Aorta (tissue), 5 donors: ENCODE measurements around the gene BRAT1. TPM values are rescaled to one million over a fixed set of nuclear protein-coding genes. Genes with fewer than 3 reads are reported as not detected.

Source experiments
- ATAC-seq: fragments of 200-7000 bp; cut with Tn5 transposase; one replicate; pipeline ENCODE4 v1.9.1; 2022; ENCODE audit warnings: moderate library complexity; ENCODE audit not compliant: low FRiP score
- DNase-seq, 2 donors: peaks; one replicate each; pipeline ENCODE4 v3.0.0-alpha.2; 2020
- H3K27ac ChIP-seq, 2 donors: one replicate each; pipeline ENCODE4 v1.5.1; 2013; ENCODE audit warnings: low read length in 2 of 2, mild to moderate bottlenecking in 2 of 2, moderate library complexity in 2 of 2, control low read depth in 1 of 2, inconsistent platforms in 1 of 2, low read depth in 1 of 2
- H3K27me3 ChIP-seq, 2 donors: one replicate each; pipeline ENCODE4 v1.6.1; 2013; ENCODE audit warnings: control low read depth in 1 of 2, low read length in 1 of 2, mild to moderate bottlenecking in 1 of 2, moderate library complexity in 1 of 2; ENCODE audit not compliant: insufficient read depth in 2 of 2, control insufficient read depth in 1 of 2
- H3K36me3 ChIP-seq, 2 donors: one replicate each; pipeline ENCODE4 v1.6.1; 2013; ENCODE audit warnings: control low read depth in 1 of 2, low read length in 1 of 2, mild to moderate bottlenecking in 1 of 2; ENCODE audit not compliant: insufficient read depth in 2 of 2, control insufficient read depth in 1 of 2
- H3K4me1 ChIP-seq, 2 donors: one replicate each; pipeline ENCODE4 v1.6.1; 2013; ENCODE audit warnings: low read length in 2 of 2, control low read depth in 1 of 2, mild to moderate bottlenecking in 1 of 2, moderate library complexity in 1 of 2; ENCODE audit not compliant: insufficient read depth in 2 of 2, control insufficient read depth in 1 of 2
- H3K4me3 ChIP-seq, 2 donors: one replicate each; pipeline ENCODE4 v1.5.1; 2013; ENCODE audit warnings: low read length in 2 of 2, control low read depth in 1 of 2, mild to moderate bottlenecking in 1 of 2
- H3K9me3 ChIP-seq: one replicate; pipeline ENCODE4 v1.6.1; 2013; ENCODE audit warnings: mild to moderate bottlenecking, low read length; ENCODE audit not compliant: control insufficient read depth
- WGBS, 2 donors: extraction: QIAGEN DNeasy Blood & Tissue Kit; methylation state at CpG; one replicate each; pipeline ENCODE4 v1.1.7; 2013; 5-methylcytosine and 5-hydroxymethylcytosine counted together
- intact Hi-C, 2 donors: fragments of 100-400 bp; cut with DNase I; formaldehyde crosslinking; loops; one replicate each; pipeline versions ENCODE4 v1.14.2 to v1.15.0; 2022
- polyA plus RNA-seq, 2 donors: library from polyadenylated mRNA; stranded (reverse); fragments of 200-250 nt; gene quantifications; one replicate each; pipeline ENCODE4 v1.2.3, GENCODE V29; 2013
- total RNA-seq, 2 donors: library from RNA; stranded (reverse); fragmentation: NEBNext Ultra II Directional; extraction: Animal tissue kit (Norgen Biotek cat#: 25700); gene quantifications; one replicate each; pipeline ENCODE4 v1.2.1, GENCODE V29; 2021
- donor health status: healthy with polysubstance abuse.
- donor health status: Bipolar disorder and iron deficiency.
- donor health status: DM: no; HTN: no; CAD: no.
- donor health status: DM: no; HTN: no; CAD: no.
- donor health status: DM: yes; HTN: yes; CAD: no.

Gene BRAT1
- total and polyA plus RNA-seq, 4 donors = 11.8 to 63.9 (median 19.6) TPM

DNA sequence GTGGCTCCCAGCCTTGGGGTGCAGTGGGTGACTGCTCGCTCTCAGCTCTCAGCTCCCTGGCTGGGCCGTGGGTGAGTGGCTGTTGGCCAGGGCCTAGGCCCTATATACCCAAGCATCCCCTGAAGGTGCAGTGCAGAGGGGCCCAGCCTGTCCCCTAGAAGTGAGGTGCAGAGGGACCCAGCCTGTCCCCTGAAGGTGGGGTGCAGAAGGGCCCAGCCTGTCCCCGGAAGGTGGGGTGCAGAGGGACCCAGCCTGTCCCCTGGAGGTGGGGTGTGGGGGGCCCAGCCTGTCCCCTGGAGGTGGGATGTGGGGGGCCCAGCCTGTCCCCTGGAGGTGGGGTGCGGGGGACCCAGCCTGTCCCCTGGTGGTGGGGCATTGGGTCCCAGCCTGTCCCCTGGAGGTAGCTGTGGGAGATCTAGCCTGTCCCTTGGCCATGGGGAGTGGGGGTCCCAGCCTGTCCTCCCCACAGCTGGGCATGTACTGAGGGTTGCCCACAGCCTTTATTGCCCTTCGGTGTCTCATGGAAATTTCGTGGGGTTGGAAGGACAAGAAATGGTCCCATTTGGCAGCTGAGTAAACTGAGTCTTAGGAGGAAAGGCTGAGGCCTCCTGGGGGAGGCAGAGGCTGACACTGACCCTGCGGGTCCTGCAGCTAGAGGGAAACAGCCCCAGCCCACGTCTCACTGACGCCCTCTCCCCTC is 53.2 kb downstream of the BRAT1 start:
- WGBS, 2 donors = 85 to 86% methylated on average over 9 of the region's 9 CpGs
- H3K9me3 ChIP-seq = no peaks in the 10 kb centered on the region
- H3K4me1 ChIP-seq = no peaks in the 10 kb centered on the region
- no peaks in the 10 kb centered on the region for H3K27me3 ChIP-seq
- intact Hi-C loops = no loop called here
- H3K27ac ChIP-seq = no peak overlapping the region
- ATAC-seq = no peak
- no peaks in the 10 kb centered on the region for H3K36me3 ChIP-seq
- DNase-seq = no peak
- H3K4me3 ChIP-seq = no peak overlapping the region

- Histone ChIP-seq H3K27me3 (no peaks in the 10 kb centered on the region), H3K9me3 (no peaks in the 10 kb centered on the region), H3K4me3 (no peak overlapping the region), H3K36me3 (no peaks in the 10 kb centered on the region), H3K4me1 (no peaks in the 10 kb centered on the region), H3K27ac (no peak overlapping the region)
- no peak for ATAC-seq
- DNase-seq = no peak
- 90 to 94% methylated on average over 12 of the region's 12 CpGs for WGBS, 2 donors
- intact Hi-C loops = no loop called here
Measured at GRCh38 chr7:2500701-2501100, 54.6 kb downstream of the BRAT1 start.

DNA sequence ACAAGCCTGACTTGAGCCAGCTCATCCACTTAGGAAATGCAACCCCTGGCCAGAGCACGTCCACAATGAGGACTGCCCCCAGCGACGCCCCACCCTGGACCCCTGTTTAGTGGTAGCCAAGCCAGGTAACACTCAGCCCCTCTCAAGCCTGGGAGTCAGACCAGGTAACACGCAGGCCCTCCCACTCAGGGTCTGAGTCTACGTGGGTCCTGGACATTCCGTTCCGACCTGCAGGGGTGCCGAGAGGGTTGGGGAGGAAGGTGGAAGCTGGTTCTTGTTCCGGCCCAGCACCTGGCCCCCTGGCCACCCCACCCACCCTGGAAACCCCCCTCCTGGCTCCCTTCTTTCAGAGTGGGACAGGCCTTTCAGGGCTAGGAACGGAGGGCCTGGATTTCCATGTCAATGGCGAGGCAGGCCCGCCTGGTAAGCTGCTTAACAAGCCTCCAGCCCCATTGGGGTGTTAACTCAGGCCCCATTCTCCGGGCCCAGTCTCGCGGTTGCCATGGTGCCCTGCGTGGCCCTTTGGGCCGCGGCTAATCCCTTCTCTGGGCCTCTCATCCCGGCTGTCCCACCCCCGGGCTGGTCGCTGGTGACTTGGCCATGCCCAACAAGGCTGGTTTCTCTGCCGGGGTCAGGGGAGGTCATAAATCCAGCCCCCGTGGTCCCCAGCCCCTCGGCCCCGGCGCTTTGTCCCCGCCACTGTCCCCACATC is 55.4 kb downstream of the BRAT1 start:
- Histone ChIP-seq H3K4me1 (no peaks in the 10 kb centered on the region), H3K9me3 (no peaks in the 10 kb centered on the region), H3K27ac (no peak overlapping the region), H3K27me3 (no peaks in the 10 kb centered on the region), H3K36me3 (no peaks in the 10 kb centered on the region), H3K4me3 (no peak overlapping the region)
- WGBS, 2 donors = 90 to 92% methylated on average over 24 to 27 of the region's 27 CpGs
- intact Hi-C loops = no loop called here
- DNase-seq = no peak
- no peak for ATAC-seq

DNA sequence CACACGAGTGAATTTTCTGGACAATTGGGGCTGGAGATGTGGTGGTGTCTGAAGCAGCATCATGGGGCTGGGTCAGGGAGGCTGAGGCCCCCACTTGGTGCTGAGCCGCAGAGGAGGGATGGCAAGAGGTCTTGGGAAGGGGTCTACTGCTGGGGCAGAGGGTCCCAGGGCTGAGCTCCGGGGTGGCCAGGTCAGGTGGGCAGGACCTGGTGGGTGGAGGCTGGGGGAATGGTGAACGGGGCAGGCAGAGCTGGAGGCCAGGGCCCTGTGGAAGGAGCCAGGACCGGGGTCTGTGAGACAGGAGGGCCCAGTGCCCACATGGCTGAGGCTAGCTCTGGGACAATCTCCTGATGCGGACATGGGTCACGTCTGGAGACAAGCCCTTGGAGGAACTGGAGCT is 56.1 kb downstream of the BRAT1 start:
- ATAC-seq = no peak
- no peaks in the 10 kb centered on the region for H3K27me3 ChIP-seq
- no peaks in the 10 kb centered on the region for H3K4me1 ChIP-seq
- no peaks in the 10 kb centered on the region for H3K9me3 ChIP-seq
- H3K27ac ChIP-seq = no peak overlapping the region
- intact Hi-C loops = no loop called here
- DNase-seq = no peak
- H3K4me3 ChIP-seq = no peak overlapping the region
- WGBS, 2 donors = 84 to 89% methylated on average over 7 of the region's 7 CpGs
- no peaks in the 10 kb centered on the region for H3K36me3 ChIP-seq

DNA sequence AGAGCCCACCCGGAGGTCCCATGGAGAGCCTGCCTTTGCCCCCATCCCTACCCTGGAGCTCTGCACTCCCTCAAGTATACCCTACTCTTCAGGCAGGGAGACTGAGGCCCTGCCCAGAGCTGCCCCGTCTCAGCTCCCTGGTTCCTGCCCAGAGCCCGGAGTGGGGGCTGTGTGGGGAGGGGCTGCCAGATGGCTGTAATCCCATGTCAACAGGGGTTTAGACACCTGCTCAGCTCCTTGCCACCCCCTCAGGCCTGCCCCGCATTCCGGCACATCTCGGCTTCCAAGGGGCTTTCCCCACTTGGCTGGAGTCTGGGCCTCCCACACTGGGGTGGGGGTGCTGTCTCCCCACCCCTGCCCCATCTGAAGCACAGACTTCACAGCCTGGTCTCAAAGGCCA is 56.6 kb downstream of the BRAT1 start:
- 69 to 73% methylated on average over 6 of the region's 6 CpGs for WGBS, 2 donors
- DNase-seq (no peak), ATAC-seq (no peak)
- no peaks in the 10 kb centered on the region for H3K36me3 ChIP-seq
- no peak overlapping the region for H3K4me3 ChIP-seq
- intact Hi-C loops = no loop called here
- H3K9me3 ChIP-seq = no peaks in the 10 kb centered on the region
- H3K4me1 ChIP-seq = no peaks in the 10 kb centered on the region
- H3K27me3 ChIP-seq = no peaks in the 10 kb centered on the region
- no peak overlapping the region for H3K27ac ChIP-seq

DNA sequence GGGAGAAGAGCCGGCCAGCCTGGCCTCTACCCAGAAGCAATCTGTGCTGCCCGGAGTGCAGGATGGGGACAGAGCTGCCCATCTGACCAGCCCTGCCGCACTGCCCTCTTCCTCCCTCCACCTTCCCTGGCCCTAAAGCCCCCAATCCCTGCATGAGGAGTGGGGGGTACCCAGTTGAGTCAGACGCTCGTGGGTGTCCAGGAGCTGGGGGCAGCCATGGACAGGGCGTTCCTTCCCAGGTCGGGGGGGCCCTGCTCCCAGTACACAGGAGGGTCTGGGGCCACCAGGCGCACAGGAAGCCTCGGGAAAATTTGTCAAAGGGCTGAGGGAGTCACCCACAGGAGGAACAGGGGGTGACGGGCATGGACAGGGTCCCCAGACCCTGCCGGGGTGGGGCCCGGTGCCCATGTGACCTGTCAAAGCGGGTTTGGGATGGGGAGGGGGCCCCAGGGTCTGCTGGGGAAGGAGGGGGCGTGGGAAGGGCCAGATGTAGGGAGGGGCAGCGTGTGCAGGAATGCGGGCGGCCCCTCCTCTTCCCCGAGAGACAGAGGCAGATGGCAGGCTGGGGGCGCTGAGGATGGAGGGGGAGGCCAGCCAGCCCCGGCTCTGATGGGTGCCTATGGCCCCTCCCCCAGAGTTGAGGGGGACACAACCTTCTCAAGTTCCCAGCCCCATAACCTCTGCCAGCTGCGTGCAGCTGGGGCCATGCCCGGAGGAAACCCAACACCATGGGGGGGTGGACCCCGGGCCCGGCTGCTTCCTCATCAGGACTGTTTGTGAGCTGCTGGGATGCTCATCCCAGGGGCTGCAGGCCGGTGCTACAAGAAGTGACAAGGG is 57.6 kb downstream of the BRAT1 start:
- no peak for DNase-seq
- no peaks in the 10 kb centered on the region for H3K36me3 ChIP-seq
- WGBS, 2 donors = 47 to 51% methylated on average over 19 to 25 of the region's 25 CpGs
- no peaks in the 10 kb centered on the region for H3K27me3 ChIP-seq
- intact Hi-C loops = no loop called here
- H3K4me3 ChIP-seq = no peak overlapping the region
- no peaks in the 10 kb centered on the region for H3K9me3 ChIP-seq
- H3K4me1 ChIP-seq = no peaks in the 10 kb centered on the region
- H3K27ac ChIP-seq = no peak overlapping the region
- no peak for ATAC-seq

DNA sequence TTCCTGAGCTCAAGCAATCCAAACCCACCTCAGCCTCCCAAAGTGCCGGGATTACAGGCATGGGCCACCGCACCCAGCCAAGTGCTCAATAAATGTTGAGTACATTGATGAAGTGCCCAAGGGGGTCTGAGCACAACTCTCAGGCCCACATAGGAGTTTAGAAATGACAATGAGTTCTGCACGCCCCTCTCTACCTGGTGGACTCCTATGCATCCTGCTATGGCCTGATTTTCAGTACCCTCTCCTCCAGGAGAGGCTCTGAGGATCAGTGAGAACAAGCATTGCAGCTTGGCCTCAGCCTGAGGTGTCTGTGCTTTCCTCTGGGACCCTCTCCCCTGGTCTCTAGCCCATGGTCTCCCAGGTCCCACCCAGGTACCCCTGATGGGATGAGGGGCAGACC is 58.3 kb downstream of the BRAT1 start:
- no peak overlapping the region for H3K4me3 ChIP-seq
- no peaks in the 10 kb centered on the region for H3K27me3 ChIP-seq
- no peaks in the 10 kb centered on the region for H3K4me1 ChIP-seq
- DNase-seq (no peak), ATAC-seq (no peak)
- no peaks in the 10 kb centered on the region for H3K9me3 ChIP-seq
- H3K27ac ChIP-seq = no peak overlapping the region
- WGBS, 2 donors = 96 to 98% methylated on average over 3 of the region's 3 CpGs
- intact Hi-C loops = no loop called here
- H3K36me3 ChIP-seq = no peaks in the 10 kb centered on the region

- H3K27me3 ChIP-seq = no peaks in the 10 kb centered on the region
Measured at GRCh38 chr7:2496375-2496774, 58.9 kb downstream of the BRAT1 start.

More at GRCh38 chr7:2496375-2496774, 58.9 kb downstream of the BRAT1 start:
- intact Hi-C loops = no loop called here
- no peak overlapping the region for H3K27ac ChIP-seq
- 86 to 94% methylated on average over 9 of the region's 9 CpGs for WGBS, 2 donors
- DNase-seq (no peak), ATAC-seq (no peak)
- H3K9me3 ChIP-seq = no peaks in the 10 kb centered on the region
- no peak overlapping the region for H3K4me3 ChIP-seq
- H3K4me1 ChIP-seq = no peaks in the 10 kb centered on the region
- H3K36me3 ChIP-seq = no peaks in the 10 kb centered on the region
